ENCODE measurements around the gene SDK1. TPM values are rescaled to one million over a fixed set of nuclear protein-coding genes. Genes with fewer than 3 reads are reported as not detected.

Gene SDK1
- total RNA-seq, 4 donors from 2014 or later = 2.0 to 9.3 (median 3.8) TPM

DNA sequence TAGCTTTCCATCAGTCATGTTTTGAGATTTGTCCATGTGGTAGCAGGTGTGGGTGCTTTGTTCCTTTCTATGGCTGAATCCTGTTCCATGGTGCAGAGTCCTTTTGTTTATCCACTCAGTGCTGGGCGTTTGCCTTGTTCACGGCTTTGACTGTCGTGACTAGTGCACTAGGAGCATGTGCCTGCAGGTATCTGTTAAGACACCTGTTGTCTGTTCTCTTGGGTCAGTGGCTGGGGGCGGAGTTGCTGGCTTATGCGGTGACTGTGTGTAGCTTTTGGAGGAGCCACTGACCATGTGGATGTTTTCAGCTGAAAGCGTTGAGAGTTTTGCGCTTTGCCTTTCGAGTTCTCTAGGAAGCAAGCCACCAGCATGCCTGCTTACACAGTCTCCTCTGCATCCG, 807.9 kb downstream of the SDK1 start:
- Histone ChIP-seq H3K4me1 (peaks cover 0 to 12% (median 3%) of the 10 kb centered on the region in 3 donors), H3K36me3 (no peaks in the 10 kb centered on the region), H3K4me3 (no peak overlapping the region), H3K27me3 (peaks cover 0 to 95% (median 0%) of the 10 kb centered on the region in 4 donors), H3K9me3 (no peaks in the 10 kb centered on the region), H3K27ac (no peak overlapping the region)
- 72 to 84% methylated on average over 6 to 9 of the region's 9 CpGs for WGBS, 2 donors
- no peak for DNase-seq
- no peak for TF ChIP-seq POLR2A (IDR thresholded peaks at IDR 0.05)
- TF ChIP-seq, protein P1, sequence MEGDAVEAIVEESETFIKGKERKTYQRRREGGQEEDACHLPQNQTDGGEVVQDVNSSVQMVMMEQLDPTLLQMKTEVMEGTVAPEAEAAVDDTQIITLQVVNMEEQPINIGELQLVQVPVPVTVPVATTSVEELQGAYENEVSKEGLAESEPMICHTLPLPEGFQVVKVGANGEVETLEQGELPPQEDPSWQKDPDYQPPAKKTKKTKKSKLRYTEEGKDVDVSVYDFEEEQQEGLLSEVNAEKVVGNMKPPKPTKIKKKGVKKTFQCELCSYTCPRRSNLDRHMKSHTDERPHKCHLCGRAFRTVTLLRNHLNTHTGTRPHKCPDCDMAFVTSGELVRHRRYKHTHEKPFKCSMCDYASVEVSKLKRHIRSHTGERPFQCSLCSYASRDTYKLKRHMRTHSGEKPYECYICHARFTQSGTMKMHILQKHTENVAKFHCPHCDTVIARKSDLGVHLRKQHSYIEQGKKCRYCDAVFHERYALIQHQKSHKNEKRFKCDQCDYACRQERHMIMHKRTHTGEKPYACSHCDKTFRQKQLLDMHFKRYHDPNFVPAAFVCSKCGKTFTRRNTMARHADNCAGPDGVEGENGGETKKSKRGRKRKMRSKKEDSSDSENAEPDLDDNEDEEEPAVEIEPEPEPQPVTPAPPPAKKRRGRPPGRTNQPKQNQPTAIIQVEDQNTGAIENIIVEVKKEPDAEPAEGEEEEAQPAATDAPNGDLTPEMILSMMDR (IDR thresholded peaks at IDR 0.05) = no peak
- intact Hi-C loops (cut with DNase I) = no loop called here

DNA sequence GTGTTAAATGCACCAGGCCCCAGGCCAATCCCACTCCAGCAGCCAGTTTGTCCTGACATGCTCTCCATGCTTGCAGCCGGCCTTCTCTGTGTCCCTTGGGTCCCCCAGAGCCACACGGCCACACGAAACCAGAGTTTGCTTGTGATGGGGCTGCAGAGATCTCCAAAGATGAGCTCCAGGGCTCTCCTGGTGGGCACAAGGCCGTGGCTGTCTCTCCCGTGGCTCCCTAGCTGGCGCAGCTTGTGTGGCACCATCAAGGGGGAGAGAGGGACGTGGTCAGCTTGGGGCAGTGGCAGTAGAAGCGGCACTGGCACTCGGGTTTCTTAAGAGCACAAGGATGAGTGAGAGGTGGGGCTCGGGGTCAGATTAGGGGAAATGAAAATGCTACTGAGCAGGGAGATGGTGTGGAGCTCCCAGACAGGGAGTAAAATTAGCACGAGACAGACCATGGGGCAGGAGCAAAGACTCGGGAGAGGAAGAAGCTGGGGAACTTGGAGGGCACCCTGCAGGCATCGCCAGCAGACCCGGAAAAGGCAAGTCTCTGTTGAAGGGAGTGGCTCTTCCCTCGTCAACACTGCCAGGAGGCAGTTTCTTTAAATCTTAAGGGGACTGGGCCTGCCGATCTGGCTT, 808.5 kb downstream of the SDK1 start:
- no peak overlapping the region for H3K4me3 ChIP-seq
- WGBS, 2 donors = 78 to 79% methylated on average over 9 to 13 of the region's 16 CpGs
- H3K27ac ChIP-seq = no peak overlapping the region
- TF ChIP-seq POLR2A (IDR thresholded peaks at IDR 0.05) = no peak
- TF ChIP-seq, protein P1 (IDR thresholded peaks at IDR 0.05) = no peak
- DNase-seq = no peak
- no peaks in the 10 kb centered on the region for H3K36me3 ChIP-seq
- intact Hi-C loops (cut with DNase I) = no loop called here
- peaks cover 0 to 16% (median 3%) of the 10 kb centered on the region in 3 donors for H3K4me1 ChIP-seq
- peaks cover 0 to 95% (median 0%) of the 10 kb centered on the region in 4 donors for H3K27me3 ChIP-seq
- H3K9me3 ChIP-seq = no peaks in the 10 kb centered on the region

DNA sequence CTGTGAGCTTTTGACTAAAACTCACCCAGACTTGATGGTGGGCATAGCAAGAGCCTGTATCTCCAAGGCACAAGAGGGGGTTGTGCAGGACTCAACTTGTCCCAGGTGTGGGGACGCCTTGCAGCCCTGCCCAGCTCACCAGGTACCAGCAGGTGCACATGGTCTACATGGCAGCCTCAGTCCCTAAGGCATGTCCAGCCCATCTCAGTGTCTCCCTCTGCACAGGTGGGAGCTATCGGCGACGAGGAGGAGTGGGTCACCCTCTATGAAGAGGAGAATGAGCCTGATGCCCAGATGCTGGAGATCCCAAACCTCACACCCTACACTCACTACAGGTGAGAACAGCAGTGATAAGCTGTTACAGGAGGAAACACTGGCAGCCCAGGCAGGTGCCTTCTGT, 809.4 kb downstream of the SDK1 start:
- DNase-seq = no peak
- Histone ChIP-seq H3K27me3 (peaks cover 0 to 98% (median 0%) of the 10 kb centered on the region in 4 donors), H3K27ac (no peak overlapping the region), H3K36me3 (no peaks in the 10 kb centered on the region), H3K4me3 (no peak overlapping the region), H3K9me3 (no peaks in the 10 kb centered on the region), H3K4me1 (peaks cover 0 to 23% (median 3%) of the 10 kb centered on the region in 3 donors)
- TF ChIP-seq POLR2A (IDR thresholded peaks at IDR 0.05) = no peak
- TF ChIP-seq, protein P1 (IDR thresholded peaks at IDR 0.05) = no peak
- intact Hi-C loops (cut with DNase I) = no loop called here
- WGBS, 2 donors = 91 to 92% methylated on average over 3 to 4 of the region's 4 CpGs

DNA sequence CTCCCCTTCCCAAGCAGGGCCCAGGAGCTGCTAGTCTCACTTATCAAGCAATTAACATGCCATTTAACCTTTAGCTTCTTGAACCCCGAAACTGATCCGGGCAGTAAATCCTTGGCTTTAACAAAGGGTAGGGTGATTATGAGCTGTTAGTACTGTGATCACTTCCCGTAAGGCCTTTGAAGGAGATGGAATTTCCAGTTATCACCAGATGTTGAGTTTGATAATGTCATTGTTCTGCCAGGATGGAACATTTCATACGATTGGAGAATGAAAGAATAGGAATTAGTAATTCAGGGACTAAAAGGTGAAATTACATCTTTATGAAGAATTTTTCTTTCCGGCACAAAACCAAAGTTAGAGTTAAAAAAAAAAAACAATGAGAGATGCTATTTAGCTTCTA, 810.1 kb downstream of the SDK1 start:
- H3K4me3 ChIP-seq = no peak overlapping the region
- H3K36me3 ChIP-seq = no peaks in the 10 kb centered on the region
- H3K27me3 ChIP-seq = peaks cover 0 to 98% (median 0%) of the 10 kb centered on the region in 4 donors
- 69 to 84% methylated on average over 3 to 5 of the region's 5 CpGs for WGBS, 2 donors
- no peak for DNase-seq
- H3K27ac ChIP-seq = no peak overlapping the region
- H3K4me1 ChIP-seq = peaks cover 0 to 23% (median 3%) of the 10 kb centered on the region in 3 donors
- intact Hi-C loops (cut with DNase I) = no loop called here
- H3K9me3 ChIP-seq = no peaks in the 10 kb centered on the region
- TF ChIP-seq POLR2A (IDR thresholded peaks at IDR 0.05) = no peak
- TF ChIP-seq, protein P1 (IDR thresholded peaks at IDR 0.05) = no peak

DNA sequence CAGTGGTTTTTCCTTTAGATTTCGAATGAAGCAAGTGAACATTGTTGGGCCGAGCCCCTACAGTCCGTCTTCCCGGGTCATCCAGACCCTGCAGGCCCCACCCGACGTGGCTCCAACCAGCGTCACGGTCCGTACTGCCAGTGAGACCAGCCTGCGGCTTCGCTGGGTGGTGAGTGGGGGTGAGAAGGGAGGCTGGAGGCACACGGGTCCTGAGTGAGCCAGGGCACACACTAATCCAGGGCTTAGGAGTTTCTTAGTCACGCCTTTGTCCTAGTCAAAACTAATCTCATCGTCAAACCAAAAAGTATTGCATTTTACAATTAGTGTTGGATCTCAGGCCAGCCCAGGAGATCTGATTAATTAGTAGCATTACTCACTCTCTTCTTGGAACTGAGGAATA, 812.2 kb downstream of the SDK1 start:
- Histone ChIP-seq H3K27me3 (peaks cover 0 to 98% (median 0%) of the 10 kb centered on the region in 4 donors), H3K27ac (no peak overlapping the region), H3K4me3 (peak overlapping the region in 1 of 4 donors; percentile 30), H3K9me3 (no peaks in the 10 kb centered on the region), H3K36me3 (no peaks in the 10 kb centered on the region), H3K4me1 (peaks cover 0 to 23% (median 3%) of the 10 kb centered on the region in 3 donors)
- DNase-seq = no peak
- 26 to 57% methylated on average over 6 to 10 of the region's 14 CpGs for WGBS, 2 donors
- TF ChIP-seq, protein P1 (IDR thresholded peaks at IDR 0.05) = no peak
- no peak for TF ChIP-seq POLR2A (IDR thresholded peaks at IDR 0.05)
- intact Hi-C loops (cut with DNase I) = no loop called here
